GM12865 (cell line): ENCODE data around the gene CFAP299.
A peak's percentile ranks its signal among the peaks of the same experiment; 100 is the strongest.

Source experiments
- DNase-seq: peaks from one replicate; pipeline ENCODE4 v3.0.0; 2010; ENCODE audit warnings: low read depth
- H3K4me3 ChIP-seq: 2 replicates; pipeline ENCODE4 v1.5.1; 2011; ENCODE audit warnings: mild to moderate bottlenecking, low read depth, low read length, control low read depth
- CTCF ChIP-seq: IDR thresholded peaks from 2 replicates; pipeline ENCODE4 v1.5.1; 2011; ENCODE audit warnings: low read length, control low read depth, low read depth, inconsistent platforms; ENCODE audit not compliant: insufficient read depth; ENCODE audit errors: missing control alignments

The CFAP299 gene

DNA sequence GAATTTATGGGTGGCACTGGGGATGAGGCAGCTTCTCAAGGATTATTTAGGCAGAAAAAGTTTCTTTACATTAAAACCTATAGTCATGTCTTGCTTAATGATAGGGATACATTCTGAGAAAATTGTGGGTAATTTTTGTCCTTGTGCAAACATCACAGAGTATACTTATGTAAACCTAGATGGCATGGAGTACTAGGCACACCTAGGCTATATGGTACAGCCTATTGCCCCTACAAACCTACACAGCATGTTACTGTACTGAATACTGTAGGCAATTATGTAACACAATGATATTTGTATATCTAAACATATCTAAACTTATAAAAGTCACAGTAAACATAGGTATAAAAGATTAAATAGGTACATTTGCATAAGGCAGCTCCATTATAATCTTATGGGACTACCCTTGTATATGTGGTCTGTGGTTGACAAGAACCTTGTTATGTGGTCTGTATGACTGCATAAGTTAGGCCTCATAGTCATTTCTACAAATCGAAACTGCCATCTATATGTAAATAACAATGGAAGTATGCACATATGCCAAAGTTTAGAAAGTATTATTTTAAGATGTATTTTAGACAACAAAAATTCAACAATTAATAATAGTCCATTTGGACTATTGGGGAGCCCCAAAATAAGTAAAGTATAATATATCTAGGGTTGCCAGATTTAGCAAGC, 87.3 kb downstream of the CFAP299 start:
- TF ChIP-seq CTCF: no peak
- H3K4me3 ChIP-seq: no peak overlapping the region
- peak; percentile 21 for DNase-seq

GRCh38 chr4:80423553-80424224, 88.2 kb downstream of the CFAP299 start:
- no peak for DNase-seq

GRCh38 chr4:80424225-80424581, 88.7 kb downstream of the CFAP299 start:
- TF ChIP-seq CTCF: no peak
- no peak for DNase-seq
- no peak overlapping the region for H3K4me3 ChIP-seq

More at GRCh38 chr4:80423553-80424224, 88.2 kb downstream of the CFAP299 start:
- no peak for TF ChIP-seq CTCF
- no peak overlapping the region for H3K4me3 ChIP-seq

GRCh38 chr4:80425124-80426100, 89.9 kb downstream of the CFAP299 start:
- DNase-seq: no peak
- H3K4me3 ChIP-seq: no peak overlapping the region

GRCh38 chr4:80431203-80431965, 95.9 kb downstream of the CFAP299 start:
- TF ChIP-seq CTCF: no peak
- no peak for DNase-seq
- no peak overlapping the region for H3K4me3 ChIP-seq

More at GRCh38 chr4:80425124-80426100, 89.9 kb downstream of the CFAP299 start:
- no peak for TF ChIP-seq CTCF

DNA sequence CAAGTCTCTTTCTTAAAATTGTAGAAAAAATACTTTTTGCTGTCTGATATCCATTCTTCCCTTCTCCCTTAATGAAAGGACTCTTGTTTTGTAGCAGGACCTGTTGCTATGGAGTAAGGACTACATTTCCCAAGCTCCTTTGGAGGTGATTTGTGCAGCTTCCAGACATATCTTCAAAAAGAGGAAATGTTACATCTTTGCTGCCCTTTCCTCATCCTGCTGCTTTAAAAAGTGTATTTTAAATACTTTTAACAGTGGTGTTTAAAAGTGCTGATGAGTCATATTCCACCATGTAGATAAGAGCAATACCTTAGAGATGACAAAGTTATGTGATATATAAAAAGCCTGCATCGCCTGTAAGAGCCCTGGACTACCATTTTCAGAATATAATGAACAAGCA, 98.7 kb downstream of the CFAP299 start:
- no peak for TF ChIP-seq CTCF
- H3K4me3 ChIP-seq: no peak overlapping the region
- DNase-seq: no peak
